GM12873 (cell line): ENCODE results near the gene PRKAG3.

Experiments
- CTCF ChIP-seq: IDR thresholded peaks from 2 replicates; pipeline ENCODE4 v1.5.1; 2012; ENCODE audit warnings: low read depth, mild to moderate bottlenecking, moderate library complexity, low read length, control low read depth; ENCODE audit not compliant: insufficient read depth; ENCODE audit errors: missing control alignments

PRKAG3 gene

DNA sequence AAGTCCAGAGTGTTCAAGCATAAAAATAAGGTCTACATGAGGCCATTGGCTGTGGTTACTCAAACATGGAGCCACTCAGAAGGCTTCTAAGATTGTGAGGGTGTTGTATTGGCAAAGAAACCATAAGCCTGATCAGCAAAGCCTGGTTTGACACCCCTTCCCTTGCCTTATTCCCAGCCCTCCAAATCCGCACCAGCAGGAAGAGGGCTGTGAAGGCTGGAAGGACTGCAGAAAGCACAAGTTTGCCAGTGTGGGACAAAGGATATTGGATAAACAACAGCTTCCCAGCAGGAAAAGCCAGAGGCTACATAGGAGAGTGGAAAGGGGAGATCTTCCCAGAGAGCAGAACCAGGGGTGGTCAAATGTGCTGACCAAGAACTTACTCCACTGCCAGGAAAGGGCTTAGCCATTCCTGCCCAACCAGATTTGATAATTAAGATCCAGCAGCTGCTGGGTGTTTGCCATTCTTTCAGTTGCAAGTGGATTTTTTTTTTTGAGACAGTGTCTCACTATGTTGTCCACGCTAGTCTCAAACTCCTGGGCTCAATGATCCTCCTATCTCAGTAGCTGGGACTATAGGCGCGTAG is 1.5 kb upstream of the PRKAG3 start:
- TF ChIP-seq CTCF = no peak

GRCh38 chr2:218832520-218832919 is 917 bp upstream of the PRKAG3 start:
- TF ChIP-seq CTCF = no peak

GRCh38 chr2:218832081-218832480 is 478 bp upstream of the PRKAG3 start:
- TF ChIP-seq CTCF = no peak

DNA sequence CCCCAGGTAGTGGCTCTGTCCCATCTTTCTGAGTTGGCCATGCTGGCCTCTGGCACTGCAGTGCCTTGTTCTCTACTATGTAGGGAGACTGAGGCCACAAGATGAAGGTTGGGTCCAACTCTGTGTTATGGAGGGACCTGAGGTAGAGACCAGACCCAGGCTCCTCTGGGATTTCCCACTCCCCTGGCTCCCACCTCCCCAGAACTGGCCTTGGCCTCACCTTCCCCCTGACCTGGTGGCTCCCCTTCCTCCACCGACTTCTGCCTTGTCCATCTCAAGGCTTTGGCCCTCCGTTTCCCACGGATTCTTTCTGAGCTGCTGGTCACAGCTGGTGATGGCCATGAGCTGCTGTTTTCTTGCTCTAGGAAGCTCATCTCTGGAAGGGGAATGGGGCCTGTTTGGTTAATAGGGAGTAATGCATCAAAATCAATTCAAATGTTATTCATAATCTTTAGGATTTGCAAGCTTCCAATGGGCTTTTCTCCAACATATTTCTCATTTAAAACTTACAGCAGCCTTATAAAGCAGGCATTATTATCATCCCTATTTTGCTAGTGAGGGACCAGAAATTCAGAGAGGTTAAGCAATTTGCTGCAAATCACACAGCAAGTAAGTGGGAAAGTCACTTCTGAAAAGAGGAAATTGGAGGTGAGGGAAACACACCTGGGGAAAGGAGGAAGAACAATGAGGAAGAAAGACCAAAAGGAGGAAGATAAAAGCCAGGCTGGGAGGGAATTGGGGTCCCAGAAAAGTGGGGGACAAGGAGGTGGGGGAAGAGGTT is 887 bp downstream of the PRKAG3 start:
- TF ChIP-seq CTCF = no peak

GRCh38 chr2:218829868-218830451 is 1.6 kb downstream of the PRKAG3 start:
- no peak for TF ChIP-seq CTCF

DNA sequence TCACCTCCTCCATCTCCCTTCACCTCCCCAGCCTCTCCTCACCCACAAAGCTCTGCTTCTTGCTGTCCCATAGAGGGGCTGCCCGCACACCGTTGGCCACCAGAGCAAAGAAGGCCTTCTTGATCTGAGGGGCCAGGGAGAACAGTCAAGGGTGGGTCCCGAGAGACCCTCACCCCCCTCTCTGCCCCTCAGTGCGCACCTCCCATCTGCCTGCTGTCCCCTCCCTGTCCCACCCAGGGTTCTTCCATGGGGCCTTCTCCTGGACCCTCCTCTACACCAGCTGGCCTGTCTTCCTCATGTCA is 3.2 kb downstream of the PRKAG3 start:
- no peak for TF ChIP-seq CTCF

DNA sequence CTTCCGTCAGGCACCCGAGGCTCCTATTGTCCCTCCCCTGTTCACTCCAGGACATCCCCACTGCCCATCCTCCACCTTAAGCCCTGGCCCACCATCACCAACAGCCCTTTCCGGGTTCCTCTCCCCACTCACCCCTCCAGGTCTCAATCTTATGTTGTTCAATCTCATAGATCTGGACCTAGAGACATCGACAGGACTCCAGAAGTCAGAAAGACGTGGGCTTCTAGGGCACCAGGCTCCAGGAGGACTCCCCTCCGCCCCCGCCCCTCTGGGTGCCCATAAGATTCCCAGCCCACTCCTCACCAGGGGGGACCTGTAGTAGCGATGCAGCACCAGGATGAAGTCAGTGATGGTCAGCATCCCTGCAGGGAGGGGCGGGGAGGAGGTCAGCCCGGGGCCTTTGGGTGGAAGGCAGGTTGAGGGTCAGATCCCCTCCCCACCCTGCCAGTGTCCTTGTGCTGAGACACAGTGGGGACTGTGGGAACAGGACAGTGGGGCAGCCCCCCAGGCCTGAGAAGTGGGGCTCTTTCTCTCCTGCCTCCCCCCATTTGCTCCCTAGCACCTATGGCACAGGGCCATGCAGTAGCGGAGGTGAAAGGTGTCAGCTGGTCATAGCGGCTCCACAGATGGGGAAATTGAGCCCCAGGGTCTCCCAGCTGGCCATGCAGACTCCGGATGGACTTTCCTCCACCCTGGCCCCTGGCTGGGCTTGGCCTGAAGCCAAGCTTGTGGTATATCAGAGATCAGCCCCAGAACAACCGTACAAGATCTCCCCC is 3.7 kb downstream of the PRKAG3 start:
- TF ChIP-seq CTCF = no peak
